IMR-90 (cell line): ENCODE data around the gene IL1RAPL1. TPM values are rescaled to one million over a fixed set of nuclear protein-coding genes. Genes with fewer than 3 reads are reported as not detected.

Experiments used
- ATAC-seq: fragments of 200-7000 bp; cut with Tn5 transposase; 2 replicates; pipeline ENCODE4 v1.9.1; 2020; ENCODE audit warnings: low read depth, mild to moderate bottlenecking, moderate library complexity
- BruUV-seq: library from RNA; stranded (reverse); fragments of 400-500 nt; replicated peaks from 2 replicates; lab custom pipeline; 2021; lab: Mats Ljungman, UMichigan
- CTCF ChIA-PET: fragments of 300-600 bp; formaldehyde crosslinking; extraction: SDS; loops from one replicate; lab custom pipeline; 2021; ENCODE audit warnings: antibody characterized with exemption; lab: Yijun Ruan, JAX
- POLR2A ChIA-PET: fragments of 300-600 bp; sonication (Branson Sonifier 250); formaldehyde crosslinking; loops from one replicate; lab custom pipeline; 2022; ENCODE audit warnings: antibody characterized with exemption; ENCODE audit not compliant: unreplicated experiment; lab: Charles Lee
- DNase-seq: peaks from one replicate; pipeline ENCODE4 v3.0.0; 2013
- H2AFZ ChIP-seq: replicated peaks from 2 replicates; pipeline ENCODE3; 2013; ENCODE audit warnings: low read length, mild to moderate bottlenecking; ENCODE audit not compliant: poor library complexity
- H2AK5ac ChIP-seq: 2 replicates; pipeline ENCODE4 v1.6.1; 2013; ENCODE audit warnings: low read depth, low read length, inconsistent platforms
- H2AK9ac ChIP-seq: replicated peaks from 2 replicates; pipeline ENCODE3; 2013; ENCODE audit warnings: mild to moderate bottlenecking, low read depth, low read length, moderate library complexity; ENCODE audit not compliant: poor library complexity
- H2BK120ac ChIP-seq: 2 replicates; pipeline ENCODE4 v1.6.1; 2013; ENCODE audit warnings: low read depth, low read length, inconsistent platforms
- H2BK15ac ChIP-seq: 3 replicates; pipeline ENCODE4 v1.6.1; 2013; ENCODE audit warnings: low read depth, low read length, inconsistent platforms
- H2BK20ac ChIP-seq: 2 replicates; pipeline ENCODE4 v1.6.1; 2013; ENCODE audit warnings: low read depth, mild to moderate bottlenecking, inconsistent platforms, low read length, moderate library complexity
- H2BK5ac ChIP-seq: 2 replicates; pipeline ENCODE4 v1.6.1; 2013; ENCODE audit warnings: mild to moderate bottlenecking, low read depth, low read length, inconsistent platforms; ENCODE audit not compliant: poor library complexity, severe bottlenecking
- H3K14ac ChIP-seq: replicated peaks from 2 replicates; pipeline ENCODE4 v1.6.1; 2013; ENCODE audit warnings: low read depth, low read length, inconsistent platforms
- H3K18ac ChIP-seq: 2 replicates; pipeline ENCODE4 v1.6.1; 2013; ENCODE audit warnings: low read depth, low read length, control low read depth
- H3K23ac ChIP-seq: 2 replicates; pipeline ENCODE4 v1.6.1; 2013; ENCODE audit warnings: low read depth, low read length, inconsistent platforms
- H3K27ac ChIP-seq: 2 replicates; pipeline ENCODE4 v1.5.1; 2013; ENCODE audit warnings: mild to moderate bottlenecking, control low read depth, low read length; ENCODE audit not compliant: insufficient read depth
- H3K27me3 ChIP-seq: 2 replicates; pipeline ENCODE4 v1.6.1; 2013; ENCODE audit warnings: low read length; ENCODE audit not compliant: control insufficient read depth, insufficient read depth
- H3K36me3 ChIP-seq: 2 replicates; pipeline ENCODE4 v1.6.1; 2013; ENCODE audit warnings: low read length, mixed read lengths; ENCODE audit not compliant: control insufficient read depth, insufficient read depth
- H3K4ac ChIP-seq: 2 replicates; pipeline ENCODE4 v1.6.1; 2013; ENCODE audit warnings: low read depth, low read length, inconsistent platforms
- H3K4me1 ChIP-seq: 2 replicates; pipeline ENCODE4 v1.6.1; 2013; ENCODE audit warnings: low read length, mixed read lengths; ENCODE audit not compliant: control insufficient read depth, insufficient read depth
- H3K4me2 ChIP-seq: 2 replicates; pipeline ENCODE4 v1.6.1; 2013; ENCODE audit warnings: low read depth, mild to moderate bottlenecking, control low read depth, low read length, moderate library complexity
- H3K4me3 ChIP-seq: 2 replicates; pipeline ENCODE4 v1.5.1; 2013; ENCODE audit warnings: low read depth, mild to moderate bottlenecking, control low read depth, low read length, moderate library complexity; ENCODE audit not compliant: insufficient read depth
- H3K56ac ChIP-seq: 2 replicates; pipeline ENCODE4 v1.6.1; 2013; ENCODE audit warnings: low read length, inconsistent platforms; ENCODE audit not compliant: insufficient read depth; ENCODE audit errors: extremely low read depth
- H3K79me1 ChIP-seq, 2 experiments: 2 replicates each; pipeline ENCODE4 v1.6.1; 2013; ENCODE audit warnings: low read length in 2 of 2, inconsistent platforms in 1 of 2, low read depth in 1 of 2
- H3K9ac ChIP-seq: 2 replicates; pipeline ENCODE4 v1.6.1; 2013; ENCODE audit warnings: low read depth, low read length, control low read depth
- H3K9me1 ChIP-seq: 2 replicates; pipeline ENCODE4 v1.6.1; 2013; ENCODE audit warnings: low read length, inconsistent platforms; ENCODE audit not compliant: insufficient read depth
- H3K9me3 ChIP-seq: 2 replicates; pipeline ENCODE4 v1.6.1; 2013; ENCODE audit warnings: low read length; ENCODE audit not compliant: control insufficient read depth, insufficient read depth
- H4K20me1 ChIP-seq: 2 replicates; pipeline ENCODE4 v1.6.1; 2013; ENCODE audit warnings: low read length, inconsistent platforms; ENCODE audit not compliant: insufficient read depth
- H4K5ac ChIP-seq: 2 replicates; pipeline ENCODE4 v1.6.1; 2013; ENCODE audit warnings: mild to moderate bottlenecking, low read depth, low read length, control low read depth
- H4K8ac ChIP-seq, 2 experiments: 2 replicates each; pipeline ENCODE4 v1.6.1; 2013; ENCODE audit warnings: low read depth in 2 of 2, low read length in 2 of 2, control low read depth in 1 of 2, inconsistent platforms in 1 of 2
- H4K91ac ChIP-seq: 2 replicates; pipeline ENCODE4 v1.6.1; 2013; ENCODE audit warnings: low read depth, low read length, inconsistent platforms; ENCODE audit not compliant: insufficient read depth
- SMC3 ChIP-seq: fragments of 150-350 bp; IDR thresholded peaks from 2 replicates; pipeline ENCODE4 v1.6.1; 2016; ENCODE audit warnings: low read depth, mild to moderate bottlenecking, antibody characterized with exemption, low read length, moderate library complexity
- USF2 ChIP-seq: fragments of 150-350 bp; IDR thresholded peaks from 2 replicates; pipeline ENCODE4 v1.6.1; 2017; ENCODE audit warnings: mild to moderate bottlenecking, antibody characterized with exemption, low read length, low read depth
- WGBS, 2 experiments: methylation state at CpG; one replicate each; pipeline versions ENCODE4 v1.1.5 to v1.1.7; 2013; ENCODE audit warnings: missing lambda C conversion rate in 2 of 2; ENCODE audit not compliant: insufficient read length in 1 of 2; ENCODE audit errors: extremely low coverage in 2 of 2; 5-methylcytosine and 5-hydroxymethylcytosine counted together
- dilution Hi-C: fragments of 300-500 bp; cut with HindIII; formaldehyde crosslinking; loops from one replicate; pipeline ENCODE4 v1.14.3; 2018; ENCODE audit warnings: low sequenced_read_pairs; ENCODE audit not compliant: unreplicated experiment
- in situ Hi-C: fragments of 300-500 bp; cut with MboI; formaldehyde crosslinking; loops from 3 replicates; pipeline ENCODE4 v1.14.3; 2019; ENCODE audit warnings: low sequenced_read_pairs, inconsistent platforms, mixed read lengths
- intact Hi-C: fragments of 100-400 bp; cut with micrococcal nuclease; formaldehyde crosslinking; loops from 2 replicates; pipeline ENCODE4 v1.10.0; 2022
- polyA plus RNA-seq, 3 experiments: library from polyadenylated mRNA; depleted of rRNA; stranded (reverse); fragments of >200 nt; gene quantifications; 2 replicates each; pipeline ENCODE4 v1.2.3, GENCODE V29; 2012; ENCODE audit warnings: low replicate concordance in 1 of 3
- total RNA-seq: library from RNA; depleted of rRNA; stranded (reverse); fragments of >200 nt; gene quantifications from 2 replicates; pipeline ENCODE4 v1.2.3, GENCODE V29; 2012

Gene IL1RAPL1
- total and polyA plus RNA-seq, 2 of the 4 experiments (the other 2 are of a cell fraction): 1.5 to 9.0 TPM

GRCh38 chrX:29419774-29420553, 832.7 kb downstream of the IL1RAPL1 start:
- Histone ChIP-seq H3K36me3 (no peaks in the 10 kb centered on the region), H3K4me2 (no peak overlapping the region), H2AK5ac (no peak overlapping the region), H3K27me3 (no peaks in the 10 kb centered on the region; the same call in 1 of the 2 replicates), H4K20me1 (no peaks in the 10 kb centered on the region), H4K8ac (no peak overlapping the region), H4K91ac (no peak overlapping the region), H3K56ac (no peak overlapping the region), H3K14ac (no peak overlapping the region), H3K4ac (no peak overlapping the region), H3K9me3 (no peaks in the 10 kb centered on the region), H2BK20ac (no peak overlapping the region), H2BK5ac (no peak overlapping the region), H4K5ac (no peak overlapping the region), H3K4me3 (no peak overlapping the region), H3K23ac (no peak overlapping the region), H3K4me1 (no peaks in the 10 kb centered on the region), H3K18ac (no peak overlapping the region), H3K27ac (no peak overlapping the region), H2AK9ac (no peak overlapping the region), H3K9me1 (no peaks in the 10 kb centered on the region), H2AFZ (no peak overlapping the region), H3K9ac (no peak overlapping the region), H2BK120ac (no peak overlapping the region), H3K79me1 (no peaks in the 10 kb centered on the region), H2BK15ac (no peak overlapping the region)
- TF ChIP-seq USF2: peak; percentile 34; the same call in 1 of the 2 replicates
- no peak for TF ChIP-seq SMC3
- BruUV-seq: no TSS peak
- CTCF ChIA-PET: no interaction called here
- dilution Hi-C loops: no loop called here
- 29% methylated on average over 1 of the region's 2 CpGs; no CpG with 5 or more reads in 1 of the 2 experiments for WGBS, 2 experiments
- in situ Hi-C loops: no loop called here
- intact Hi-C loops: no loop called here
- ATAC-seq (peak; percentile 63), DNase-seq (peak; percentile 69)
- POLR2A ChIA-PET: no interaction called here
